Calu3 (cell line): ENCODE measurements around the gene NELL2. TPM values are rescaled to one million over a fixed set of nuclear protein-coding genes. Genes with fewer than 3 reads are reported as not detected.

Experiments used
- BruUV-seq: library from RNA; stranded (reverse); fragments of 400-500 nt; replicated peaks from 2 replicates; lab custom pipeline; 2021; lab: Mats Ljungman, UMichigan
- CTCF ChIA-PET: fragments of 300-600 bp; sonication (Branson Sonifier 250); formaldehyde crosslinking; loops from one replicate; lab custom pipeline; 2022; ENCODE audit warnings: antibody characterized with exemption; lab: Charles Lee
- DNase-seq: peaks from one replicate; pipeline ENCODE4 v3.0.0; 2022
- H3K27ac Mint-ChIP-seq: one replicate; pipeline ENCODE4 v1.8.0; 2022; ENCODE audit warnings: mixed read lengths; ENCODE audit not compliant: unreplicated experiment
- H3K27me3 Mint-ChIP-seq: one replicate; pipeline ENCODE4 v1.8.0; 2022; ENCODE audit warnings: mixed read lengths; ENCODE audit not compliant: unreplicated experiment
- H3K36me3 Mint-ChIP-seq: one replicate; pipeline ENCODE4 v1.8.0; 2022; ENCODE audit warnings: mild to moderate bottlenecking, moderate library complexity, mixed read lengths; ENCODE audit not compliant: insufficient read depth, unreplicated experiment
- H3K4me1 Mint-ChIP-seq: one replicate; pipeline ENCODE4 v1.8.0; 2022; ENCODE audit warnings: mild to moderate bottlenecking, low read depth, mixed read lengths; ENCODE audit not compliant: unreplicated experiment
- H3K4me3 Mint-ChIP-seq: one replicate; pipeline ENCODE4 v1.8.0; 2022; ENCODE audit warnings: mild to moderate bottlenecking, low read depth, moderate library complexity, mixed read lengths; ENCODE audit not compliant: unreplicated experiment
- H3K9me3 Mint-ChIP-seq: one replicate; pipeline ENCODE4 v1.8.0; 2022; ENCODE audit warnings: low read depth, mixed read lengths; ENCODE audit not compliant: unreplicated experiment
- intact Hi-C: fragments of 100-400 bp; cut with micrococcal nuclease; formaldehyde crosslinking; loops from one replicate; pipeline ENCODE4 v1.10.0; 2022; ENCODE audit not compliant: unreplicated experiment
- total RNA-seq: library from RNA; stranded (reverse); gene quantifications from 2 replicates; pipeline ENCODE4 v1.2.3, GENCODE V29; 2022
- TF ChIP-seq, protein P1 (sequence below): fragments of 200-600 bp; IDR thresholded peaks from one replicate; pipeline ENCODE4 v1.8.0; 2022; ENCODE audit warnings: antibody characterized with exemption; ENCODE audit not compliant: unreplicated experiment

NELL2 gene
- total RNA-seq, 1 experiment from 2014 or later: not detected

DNA sequence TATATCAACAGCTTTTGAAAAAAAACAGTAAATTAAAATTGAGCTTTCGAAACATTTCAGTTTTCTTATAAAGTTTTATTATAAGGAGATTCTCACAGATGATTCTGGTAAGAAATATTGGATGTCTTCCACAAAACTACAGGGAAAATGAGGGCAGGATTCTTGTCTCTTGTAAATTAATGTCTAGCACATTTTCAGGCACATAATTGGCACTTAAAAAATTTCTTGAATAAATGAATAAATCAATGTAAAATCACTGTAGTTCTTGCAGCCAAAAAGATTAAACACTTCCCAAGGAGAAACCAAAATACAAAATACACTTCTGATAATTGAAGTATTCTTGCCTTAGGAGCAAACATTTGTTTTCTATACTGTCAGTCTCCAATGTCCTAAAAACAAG is 164.4 kb downstream of the NELL2 start:
- no peak overlapping the region for H3K27ac Mint-ChIP-seq
- no peaks in the 10 kb centered on the region for H3K4me1 Mint-ChIP-seq
- H3K27me3 Mint-ChIP-seq: no peaks in the 10 kb centered on the region
- CTCF ChIA-PET: no interaction called here
- TF ChIP-seq, protein P1, sequence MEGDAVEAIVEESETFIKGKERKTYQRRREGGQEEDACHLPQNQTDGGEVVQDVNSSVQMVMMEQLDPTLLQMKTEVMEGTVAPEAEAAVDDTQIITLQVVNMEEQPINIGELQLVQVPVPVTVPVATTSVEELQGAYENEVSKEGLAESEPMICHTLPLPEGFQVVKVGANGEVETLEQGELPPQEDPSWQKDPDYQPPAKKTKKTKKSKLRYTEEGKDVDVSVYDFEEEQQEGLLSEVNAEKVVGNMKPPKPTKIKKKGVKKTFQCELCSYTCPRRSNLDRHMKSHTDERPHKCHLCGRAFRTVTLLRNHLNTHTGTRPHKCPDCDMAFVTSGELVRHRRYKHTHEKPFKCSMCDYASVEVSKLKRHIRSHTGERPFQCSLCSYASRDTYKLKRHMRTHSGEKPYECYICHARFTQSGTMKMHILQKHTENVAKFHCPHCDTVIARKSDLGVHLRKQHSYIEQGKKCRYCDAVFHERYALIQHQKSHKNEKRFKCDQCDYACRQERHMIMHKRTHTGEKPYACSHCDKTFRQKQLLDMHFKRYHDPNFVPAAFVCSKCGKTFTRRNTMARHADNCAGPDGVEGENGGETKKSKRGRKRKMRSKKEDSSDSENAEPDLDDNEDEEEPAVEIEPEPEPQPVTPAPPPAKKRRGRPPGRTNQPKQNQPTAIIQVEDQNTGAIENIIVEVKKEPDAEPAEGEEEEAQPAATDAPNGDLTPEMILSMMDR: no peak
- no peak for DNase-seq
- H3K4me3 Mint-ChIP-seq: no peak overlapping the region
- H3K36me3 Mint-ChIP-seq: no peaks in the 10 kb centered on the region
- intact Hi-C loops: no loop called here
- BruUV-seq: no TSS peak
- no peaks in the 10 kb centered on the region for H3K9me3 Mint-ChIP-seq

DNA sequence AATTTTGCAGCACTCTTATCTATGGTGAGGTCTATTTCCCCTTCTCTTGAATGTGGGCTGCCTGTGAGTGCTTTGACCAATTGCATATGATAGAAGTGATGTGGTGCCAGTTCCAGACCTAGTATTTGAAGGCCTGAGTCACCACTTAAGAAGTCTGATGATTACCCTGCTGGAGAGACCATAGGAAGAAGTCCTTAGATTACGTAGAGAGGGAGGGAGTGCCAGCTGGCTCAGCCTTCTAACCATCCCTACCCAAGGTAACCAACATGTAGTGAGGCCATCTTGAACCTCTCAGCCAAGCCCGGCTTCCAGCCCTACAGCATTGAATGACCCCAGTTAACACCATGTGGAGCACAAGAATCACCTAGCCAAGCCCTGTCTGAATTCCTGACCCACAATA is 166.9 kb downstream of the NELL2 start:
- CTCF ChIA-PET: no interaction called here
- H3K9me3 Mint-ChIP-seq: no peaks in the 10 kb centered on the region
- BruUV-seq: no TSS peak
- H3K4me3 Mint-ChIP-seq: no peak overlapping the region
- TF ChIP-seq, protein P1: no peak
- no peak for DNase-seq
- no peaks in the 10 kb centered on the region for H3K36me3 Mint-ChIP-seq
- intact Hi-C loops: no loop called here
- H3K27me3 Mint-ChIP-seq: no peaks in the 10 kb centered on the region
- H3K27ac Mint-ChIP-seq: no peak overlapping the region
- no peaks in the 10 kb centered on the region for H3K4me1 Mint-ChIP-seq

DNA sequence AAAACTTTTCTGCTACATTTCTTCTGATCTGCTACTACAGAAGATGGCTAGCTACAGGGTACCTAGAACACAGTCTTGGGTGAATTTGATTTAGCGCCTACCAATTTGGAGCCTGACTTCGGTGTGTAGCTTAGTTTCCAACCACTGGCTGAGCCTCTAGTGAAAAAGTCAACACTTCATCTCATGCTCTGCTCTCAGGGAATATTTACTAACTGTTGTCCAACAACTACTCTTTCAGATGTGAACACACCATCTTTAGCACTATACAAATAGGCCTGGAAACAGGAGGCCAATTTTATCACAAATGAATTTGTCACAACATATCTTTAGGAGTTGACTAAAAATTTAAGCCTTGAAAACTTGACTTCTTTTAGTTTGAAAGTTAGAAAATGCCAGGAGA is 167.9 kb downstream of the NELL2 start:
- no peaks in the 10 kb centered on the region for H3K27me3 Mint-ChIP-seq
- H3K4me3 Mint-ChIP-seq: no peak overlapping the region
- TF ChIP-seq, protein P1: no peak
- CTCF ChIA-PET: no interaction called here
- intact Hi-C loops: no loop called here
- H3K4me1 Mint-ChIP-seq: no peaks in the 10 kb centered on the region
- H3K9me3 Mint-ChIP-seq: no peaks in the 10 kb centered on the region
- H3K27ac Mint-ChIP-seq: no peak overlapping the region
- H3K36me3 Mint-ChIP-seq: no peaks in the 10 kb centered on the region
- no TSS peak for BruUV-seq
- DNase-seq: no peak

DNA sequence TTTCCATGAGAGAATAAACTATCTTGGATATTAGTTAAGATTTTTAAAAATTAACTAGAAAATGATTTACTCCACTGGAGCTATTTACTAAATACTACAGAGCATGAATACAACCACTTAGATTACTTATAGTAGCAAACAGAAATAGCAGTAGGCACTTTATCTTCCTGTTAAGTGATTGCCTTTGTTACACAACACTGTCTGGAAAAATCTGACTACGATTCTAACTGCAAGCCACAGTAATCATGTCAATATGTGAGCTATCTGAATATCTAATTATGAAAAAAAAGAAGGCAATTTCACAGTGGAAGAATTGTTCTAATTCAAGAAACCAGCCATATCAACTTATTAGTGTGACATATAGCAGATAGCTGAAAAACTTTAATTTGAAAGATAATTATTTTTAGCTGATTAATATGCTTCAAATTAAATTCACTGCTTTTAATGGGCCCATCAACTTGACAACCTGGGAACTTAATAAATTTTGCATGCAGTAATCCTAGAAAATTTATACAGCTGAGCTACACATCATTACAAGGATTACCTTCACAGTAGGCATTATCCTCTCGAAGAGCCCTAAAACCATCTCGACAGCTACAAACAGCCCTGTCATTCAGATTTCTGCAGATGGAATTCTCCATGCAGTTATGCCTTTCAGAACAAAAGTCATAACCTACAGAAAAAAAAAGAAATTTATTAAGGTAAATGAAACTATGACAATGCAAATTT is 172.8 kb downstream of the NELL2 start:
- H3K4me3 Mint-ChIP-seq: no peak overlapping the region
- CTCF ChIA-PET: no interaction called here
- intact Hi-C loops: no loop called here

More for the DNA sequence above, 172.8 kb downstream of the NELL2 start:
- H3K27ac Mint-ChIP-seq: no peak overlapping the region
- H3K36me3 Mint-ChIP-seq: peaks cover 6% of the 10 kb centered on the region
- peaks cover 10% of the 10 kb centered on the region for H3K9me3 Mint-ChIP-seq
- TF ChIP-seq, protein P1: no peak
- no peaks in the 10 kb centered on the region for H3K27me3 Mint-ChIP-seq
- no peaks in the 10 kb centered on the region for H3K4me1 Mint-ChIP-seq
- DNase-seq: no peak
- BruUV-seq: no TSS peak
